Small intestine (tissue), 7 donors: ENCODE results near the gene MOGAT2. TPM values are rescaled to one million over a fixed set of nuclear protein-coding genes. Genes with fewer than 3 reads are reported as not detected.
"Not testable (repeated sequence)": the region's sequence is repeated elsewhere in the genome, so short reads cannot be mapped to it uniquely, and the experiment has no call there.

Source experiments
- DNase-seq, 2 donors: peaks; one replicate each; pipeline versions ENCODE4 v3.0.0 to v3.0.0-alpha.2; 2013
- FAIRE-seq: peaks from 2 replicates; lab custom pipeline; 2012; peaks lifted over from hg19 to GRCh38; lab: Jason Lieb, UNC
- H3K27ac ChIP-seq, 3 donors: one replicate each; pipeline ENCODE4 v1.5.1; 2013; ENCODE audit warnings: low read length in 2 of 3, mild to moderate bottlenecking in 2 of 3, control low read depth in 1 of 3, inconsistent platforms in 1 of 3, low read depth in 1 of 3, moderate library complexity in 1 of 3
- H3K27me3 ChIP-seq, 3 donors: one replicate each; pipeline ENCODE4 v1.6.1; 2013; ENCODE audit warnings: low read length in 3 of 3, inconsistent platforms in 1 of 3; ENCODE audit not compliant: control insufficient read depth in 3 of 3, insufficient read depth in 3 of 3
- H3K36me3 ChIP-seq, 3 donors: one replicate each; pipeline ENCODE4 v1.6.1; 2013; ENCODE audit warnings: low read length in 3 of 3, inconsistent platforms in 1 of 3, low read depth in 1 of 3, mild to moderate bottlenecking in 1 of 3, moderate library complexity in 1 of 3; ENCODE audit not compliant: control insufficient read depth in 3 of 3, insufficient read depth in 2 of 3
- H3K4me1 ChIP-seq, 3 donors: one replicate each; pipeline ENCODE4 v1.6.1; 2013; ENCODE audit warnings: low read length in 2 of 3, inconsistent platforms in 1 of 3, low read depth in 1 of 3, mild to moderate bottlenecking in 1 of 3, moderate library complexity in 1 of 3; ENCODE audit not compliant: control insufficient read depth in 3 of 3, insufficient read depth in 2 of 3
- H3K4me3 ChIP-seq, 3 donors: one replicate each; pipeline ENCODE4 v1.5.1; 2013; ENCODE audit warnings: low read length in 3 of 3, control low read depth in 1 of 3, inconsistent platforms in 1 of 3, low read depth in 1 of 3, mild to moderate bottlenecking in 1 of 3, moderate library complexity in 1 of 3
- H3K9me3 ChIP-seq, 2 donors: one replicate each; pipeline ENCODE4 v1.6.1; 2013; ENCODE audit warnings: low read depth in 1 of 2, low read length in 1 of 2; ENCODE audit not compliant: control insufficient read depth in 2 of 2, insufficient read depth in 1 of 2
- WGBS, 3 donors: extraction: QIAGEN DNeasy Blood & Tissue Kit; methylation state at CpG; one replicate each; pipeline ENCODE4 v1.1.7; 2013; 5-methylcytosine and 5-hydroxymethylcytosine counted together
- polyA plus RNA-seq, 4 donors: library from polyadenylated mRNA; stranded (reverse) in 3 of 4; unstranded in 1 of 4; fragments of 200-250 nt in 3 of 4; fragments of 120-200 nt in 1 of 4; gene quantifications; one replicate each; pipeline versions ENCODE4 v1.2.1 to v1.2.3, GENCODE V29; 2013
- donor health status: healthy with polysubstance abuse.
- donor health status: control.
- donor health status: control.
- donor health status: Bipolar disorder and iron deficiency.
- donor health status: healthy.

Gene MOGAT2
- polyA plus RNA-seq, 4 donors: 112 to 243 (median 145) TPM

DNA sequence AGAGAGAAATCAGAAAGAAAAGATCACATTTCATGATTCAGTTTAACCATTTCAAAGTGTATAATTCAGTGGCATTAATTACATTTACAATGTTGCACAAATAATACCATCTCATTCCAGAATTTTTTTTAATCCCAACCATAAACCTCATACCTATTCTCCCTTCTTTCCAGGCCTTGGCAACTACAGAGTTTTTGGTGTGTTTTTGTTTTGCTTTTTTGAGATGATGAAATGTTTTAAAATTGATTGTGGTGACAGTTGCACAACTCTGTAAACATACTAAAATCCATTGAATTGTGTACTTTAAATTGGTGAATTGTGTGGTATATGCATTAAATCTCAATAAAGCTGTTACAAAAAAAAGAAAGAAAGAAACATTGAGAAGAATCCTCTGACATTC is 37.3 kb downstream of the MOGAT2 start:
- not testable (repeated sequence) for H3K27me3 ChIP-seq, H3K27ac ChIP-seq, H3K4me1 ChIP-seq, H3K9me3 ChIP-seq, H3K36me3 ChIP-seq, DNase-seq, FAIRE-seq, H3K4me3 ChIP-seq

DNA sequence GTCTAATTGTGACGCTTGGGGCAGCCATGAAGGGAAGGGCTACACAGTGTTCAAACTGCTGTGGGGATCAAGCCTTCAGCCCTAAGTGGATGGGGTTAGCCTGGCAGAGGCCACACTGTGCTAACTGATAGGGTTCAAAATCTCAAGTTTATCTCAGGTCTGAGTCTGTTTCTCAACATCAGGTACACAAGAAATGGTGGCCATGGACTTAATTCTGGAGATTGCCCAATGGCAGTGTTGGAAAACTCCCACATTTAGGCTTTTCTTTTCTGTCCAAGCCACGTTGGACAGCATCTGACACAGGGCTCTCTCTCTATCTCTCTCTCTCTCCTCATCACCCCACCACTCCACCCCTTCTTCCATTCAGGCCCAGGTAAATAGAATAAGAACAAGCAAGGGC is 40.0 kb downstream of the MOGAT2 start:
- Histone ChIP-seq H3K27ac (no peak overlapping the region), H3K9me3 (no peaks in the 10 kb centered on the region), H3K27me3 (no peaks in the 10 kb centered on the region), H3K36me3 (no peaks in the 10 kb centered on the region), H3K4me3 (no peak overlapping the region), H3K4me1 (peaks cover 0 to 15% (median 0%) of the 10 kb centered on the region in 3 donors)
- FAIRE-seq (no peak), DNase-seq (no peak)
- 75 to 80% (median 76%) methylated on average over 2 of the region's 2 CpGs for WGBS, 3 donors

DNA sequence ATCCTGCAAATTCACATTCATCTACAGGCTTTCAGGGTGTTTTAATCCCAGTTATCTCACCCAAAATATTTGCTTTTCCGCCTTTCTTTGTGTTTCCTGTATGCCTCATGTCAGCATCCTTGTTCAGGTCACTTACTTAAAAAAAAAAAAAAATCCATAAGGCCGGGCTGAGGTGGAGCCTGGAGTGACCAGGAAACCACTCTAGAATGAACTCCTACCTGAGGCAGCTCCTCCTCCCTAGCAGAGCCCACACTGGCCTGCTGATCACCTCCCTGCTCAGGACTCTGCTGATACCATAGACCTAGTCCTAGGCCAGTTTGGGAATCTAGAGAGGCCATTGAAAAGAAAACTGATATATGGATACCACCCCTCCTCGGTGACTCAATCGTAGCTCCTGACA is 42.2 kb downstream of the MOGAT2 start:
- DNase-seq: no peak
- Histone ChIP-seq H3K9me3 (no peaks in the 10 kb centered on the region), H3K27ac (no peak overlapping the region), H3K36me3 (no peaks in the 10 kb centered on the region), H3K27me3 (no peaks in the 10 kb centered on the region), H3K4me3 (no peak overlapping the region), H3K4me1 (peaks cover 0 to 19% (median 0%) of the 10 kb centered on the region in 3 donors)
- WGBS, 3 donors: 80 to 87% (median 82%) methylated on average over 4 of the region's 4 CpGs
- no peak for FAIRE-seq

DNA sequence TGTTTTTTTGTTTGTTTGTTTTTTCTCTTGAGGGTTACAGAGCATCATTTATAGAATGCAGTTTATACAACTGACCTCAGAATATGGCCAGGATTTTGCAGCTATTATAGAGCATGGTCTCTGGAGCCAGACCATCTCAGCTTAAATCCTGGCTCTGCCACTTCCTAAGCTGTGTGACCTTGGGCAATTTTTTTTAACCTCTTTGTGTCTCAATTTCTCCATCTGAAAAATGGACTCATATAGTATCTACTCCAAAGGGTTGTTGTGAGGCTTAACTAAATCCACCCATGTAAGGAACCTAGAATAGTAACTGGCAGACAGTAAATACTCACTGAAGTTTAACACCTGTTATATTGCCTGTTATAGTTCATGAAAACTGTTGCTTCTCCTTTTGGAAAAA is 42.6 kb downstream of the MOGAT2 start:
- FAIRE-seq (no peak), DNase-seq (no peak)
- Histone ChIP-seq H3K36me3 (no peaks in the 10 kb centered on the region), H3K4me1 (peaks cover 0 to 19% (median 0%) of the 10 kb centered on the region in 3 donors), H3K9me3 (no peaks in the 10 kb centered on the region), H3K4me3 (no peak overlapping the region), H3K27me3 (no peaks in the 10 kb centered on the region), H3K27ac (no peak overlapping the region)

DNA sequence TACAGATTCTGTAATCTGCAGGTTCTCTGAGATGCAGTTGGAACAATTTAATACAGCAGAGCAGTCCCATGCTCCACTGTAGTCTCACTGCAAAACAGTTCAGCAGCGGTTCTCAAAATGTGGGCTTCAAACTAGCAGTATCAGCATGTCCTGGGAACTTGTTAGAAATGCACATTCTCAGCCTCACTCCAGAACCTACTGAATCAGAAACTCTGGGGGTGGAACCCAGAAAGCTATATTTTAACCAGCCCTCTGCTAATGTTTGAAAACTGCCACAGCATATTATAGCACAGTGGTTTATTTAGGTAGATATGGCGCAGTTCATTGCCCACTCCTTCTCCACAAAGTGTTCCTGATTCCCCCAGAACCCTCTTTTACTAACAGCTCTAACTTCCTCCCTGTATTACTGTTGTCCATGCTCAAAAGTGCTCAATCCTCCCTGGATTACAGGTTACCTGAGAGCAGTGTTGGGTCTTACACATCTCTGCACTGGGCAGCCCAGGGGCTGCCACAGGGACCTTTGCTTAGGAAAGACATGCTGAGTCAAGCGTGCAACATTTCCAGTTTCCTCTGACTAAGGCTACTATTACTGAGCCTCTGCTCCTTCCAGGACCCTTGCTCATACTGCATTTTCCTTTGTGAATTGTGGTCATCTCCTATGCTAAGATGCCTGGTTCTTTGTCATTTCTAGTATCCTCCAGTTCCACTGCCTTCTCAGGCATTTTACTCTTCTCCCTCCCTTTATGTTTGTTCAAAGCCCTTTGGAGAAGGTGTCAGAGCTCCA is 43.3 kb downstream of the MOGAT2 start:
- no peaks in the 10 kb centered on the region for H3K27me3 ChIP-seq
- H3K4me3 ChIP-seq: no peak overlapping the region
- WGBS, 3 donors: 87 to 89% (median 88%) methylated on average over 3 of the region's 3 CpGs
- FAIRE-seq (no peak), DNase-seq (no peak)
- no peaks in the 10 kb centered on the region for H3K9me3 ChIP-seq
- H3K36me3 ChIP-seq: no peaks in the 10 kb centered on the region
- H3K27ac ChIP-seq: no peak overlapping the region
- H3K4me1 ChIP-seq: peaks cover 0 to 19% (median 0%) of the 10 kb centered on the region in 3 donors

DNA sequence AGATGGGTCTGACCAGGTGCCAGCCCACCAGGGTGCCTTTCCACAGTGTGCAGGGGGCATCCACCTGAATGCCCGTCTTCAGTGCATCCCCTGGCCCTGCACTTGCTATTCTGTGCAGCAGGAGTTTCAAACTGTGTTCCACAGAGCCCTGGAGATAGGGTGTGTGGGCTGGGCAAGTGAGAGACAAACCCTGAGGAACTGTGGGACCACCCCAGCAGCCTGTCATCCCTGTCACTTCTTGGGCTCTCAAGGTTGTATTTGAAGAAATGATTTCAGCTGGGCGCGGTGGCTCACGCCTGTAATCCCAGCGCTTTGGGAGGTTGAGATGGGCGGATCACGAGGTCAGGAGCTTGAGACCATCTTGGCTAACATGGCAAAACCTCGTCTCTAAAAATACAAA is 44.5 kb downstream of the MOGAT2 start:
- no peak overlapping the region for H3K27ac ChIP-seq
- no peaks in the 10 kb centered on the region for H3K9me3 ChIP-seq
- DNase-seq: no peak
- no peaks in the 10 kb centered on the region for H3K36me3 ChIP-seq
- peaks cover 0 to 19% (median 0%) of the 10 kb centered on the region in 3 donors for H3K4me1 ChIP-seq
- H3K27me3 ChIP-seq: no peaks in the 10 kb centered on the region
- FAIRE-seq: no peak
- no peak overlapping the region for H3K4me3 ChIP-seq
- 91 to 94% (median 91%) methylated on average over 8 of the region's 8 CpGs for WGBS, 3 donors

DNA sequence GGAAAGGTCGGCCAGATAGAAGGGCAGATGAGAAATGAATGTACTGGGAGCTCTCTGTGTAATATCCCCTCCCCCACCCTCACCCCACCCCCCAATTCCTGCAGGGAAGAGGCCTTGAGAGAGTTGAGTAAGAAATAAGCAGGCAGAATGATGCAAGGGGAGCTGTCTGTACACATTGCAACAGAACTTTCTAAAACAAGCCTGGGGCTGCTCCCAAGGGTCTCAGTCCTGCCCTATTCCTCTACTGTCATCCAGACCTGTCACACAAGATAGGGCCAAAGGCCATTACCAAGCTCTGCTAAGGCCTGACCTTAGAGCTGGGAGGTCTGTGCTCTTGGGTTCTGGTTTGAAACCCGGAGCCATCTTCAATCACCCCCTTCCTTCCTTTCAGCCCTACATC is 45.2 kb downstream of the MOGAT2 start:
- 82 to 85% (median 83%) methylated on average over 2 of the region's 2 CpGs for WGBS, 3 donors
- Histone ChIP-seq H3K4me3 (no peak overlapping the region), H3K9me3 (no peaks in the 10 kb centered on the region), H3K27me3 (peaks cover 0 to 5% (median 0%) of the 10 kb centered on the region in 3 donors), H3K36me3 (no peaks in the 10 kb centered on the region), H3K4me1 (peaks cover 0 to 21% (median 0%) of the 10 kb centered on the region in 3 donors), H3K27ac (no peak overlapping the region)
- DNase-seq (no peak), FAIRE-seq (no peak)

DNA sequence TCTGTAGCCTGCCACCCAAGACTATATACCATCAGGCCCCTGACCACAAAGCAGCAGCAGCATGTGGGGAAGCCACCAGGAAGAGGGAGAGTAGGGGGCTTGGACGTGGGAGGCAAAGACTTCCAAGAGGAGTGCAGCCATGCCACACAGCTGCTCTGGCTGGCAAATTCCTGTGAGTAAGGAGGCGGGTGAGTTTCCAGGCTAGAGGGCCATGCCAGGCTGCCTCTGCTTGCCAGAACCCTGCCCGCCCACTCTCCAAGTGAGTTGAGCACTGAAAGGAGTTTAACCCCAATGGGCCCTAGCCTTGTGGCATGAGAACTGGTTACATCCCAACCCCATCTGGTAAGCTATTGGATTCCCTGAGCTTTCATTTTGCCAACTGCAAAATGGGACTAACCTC is 46.2 kb downstream of the MOGAT2 start:
- H3K9me3 ChIP-seq: no peaks in the 10 kb centered on the region
- WGBS, 3 donors: 77 to 88% (median 79%) methylated on average over 3 of the region's 3 CpGs
- FAIRE-seq (no peak), DNase-seq (no peak)
- no peak overlapping the region for H3K27ac ChIP-seq
- H3K4me1 ChIP-seq: peaks cover 0 to 25% (median 0%) of the 10 kb centered on the region in 3 donors
- no peaks in the 10 kb centered on the region for H3K36me3 ChIP-seq
- H3K27me3 ChIP-seq: peaks cover 0 to 12% (median 0%) of the 10 kb centered on the region in 3 donors
- no peak overlapping the region for H3K4me3 ChIP-seq

DNA sequence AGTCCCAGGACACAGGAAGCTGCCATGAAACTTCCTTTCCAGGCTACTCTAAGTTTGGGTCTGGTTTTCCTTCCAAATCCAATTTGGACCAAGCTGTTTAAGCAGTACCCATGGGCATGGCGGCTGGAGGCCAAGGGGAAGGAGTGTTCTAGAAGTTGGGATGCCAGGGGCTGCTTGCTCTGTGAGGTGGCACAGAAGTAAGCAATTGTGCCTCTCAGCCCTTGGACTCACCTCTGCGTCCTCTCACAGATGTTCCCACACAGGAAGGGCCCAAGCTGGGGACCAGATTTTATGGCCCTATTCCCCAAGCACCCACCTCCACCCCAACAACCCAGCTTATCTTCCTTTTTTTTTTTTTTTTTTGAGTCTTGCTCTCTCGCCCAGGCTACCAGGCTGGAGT is 47.5 kb downstream of the MOGAT2 start:
- DNase-seq (no peak), FAIRE-seq (no peak)
- WGBS, 3 donors: 88 to 96% (median 93%) methylated on average over 3 of the region's 3 CpGs
- peaks cover 0 to 16% (median 0%) of the 10 kb centered on the region in 3 donors for H3K27me3 ChIP-seq
- H3K4me1 ChIP-seq: peaks cover 0 to 26% (median 0%) of the 10 kb centered on the region in 3 donors
- H3K9me3 ChIP-seq: no peaks in the 10 kb centered on the region
- no peak overlapping the region for H3K4me3 ChIP-seq
- no peaks in the 10 kb centered on the region for H3K36me3 ChIP-seq
- H3K27ac ChIP-seq: no peak overlapping the region
